Measurements from ENCODE around the gene MBOAT1. TPM values are rescaled to one million over a fixed set of nuclear protein-coding genes. Genes with fewer than 3 reads are reported as not detected.
A peak's percentile ranks its signal among the peaks of the same experiment; 100 is the strongest.

The MBOAT1 gene
- total RNA-seq, 1 donor from 2014 or later: 6.4 TPM

GRCh38 chr6:20186981-20187380 is 25.3 kb downstream of the MBOAT1 start:
- no peak overlapping the region for H3K4me3 Mint-ChIP-seq (ENCODE audit: unreplicated experiment)
- H3K9ac ChIP-seq (ENCODE audit: low read length): no peak overlapping the region

DNA sequence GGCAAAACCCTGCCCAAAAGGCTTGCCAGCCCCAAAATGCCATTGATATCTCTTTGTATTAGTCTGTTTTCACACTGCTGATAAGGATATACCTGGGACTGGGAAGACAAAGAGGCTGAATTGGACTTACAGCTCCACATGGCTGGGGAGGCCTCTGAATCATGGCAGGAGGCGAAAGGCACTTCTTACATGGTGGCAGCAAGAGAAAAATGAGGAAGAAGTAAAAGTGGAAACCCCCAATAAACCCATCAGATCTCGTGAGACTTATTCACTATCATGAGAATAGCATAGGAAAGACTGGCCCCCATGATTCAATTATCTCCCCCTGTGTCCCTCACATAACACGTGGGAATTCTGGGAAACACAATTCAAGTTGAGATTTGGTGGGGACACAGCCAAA is 28.6 kb downstream of the MBOAT1 start:
- Mint-ChIP-seq H3K4me1 (ENCODE audit: low read depth, unreplicated experiment) (peaks cover 19% of the 10 kb centered on the region), H3K27ac (ENCODE audit: unreplicated experiment) (no peak overlapping the region), H3K36me3 (ENCODE audit: low read depth, unreplicated experiment) (peaks cover 2% of the 10 kb centered on the region), H3K9me3 (ENCODE audit: unreplicated experiment) (peaks cover 11% of the 10 kb centered on the region), H3K4me3 (ENCODE audit: unreplicated experiment) (no peak overlapping the region), H3K27me3 (ENCODE audit: low read depth, unreplicated experiment) (no peaks in the 10 kb centered on the region)
- Histone ChIP-seq H3K27me3 (ENCODE audit: insufficient read depth, low read length) (no peaks in the 10 kb centered on the region), H2AFZ (ENCODE audit: low read depth, low read length) (no peak overlapping the region), H3K4me1 (ENCODE audit: insufficient read depth, low read length) (no peaks in the 10 kb centered on the region), H4K20me1 (ENCODE audit: insufficient read depth, low read length) (no peaks in the 10 kb centered on the region), H3K4me2 (ENCODE audit: low read length) (no peak overlapping the region), H3K4me3 (ENCODE audit: insufficient read depth, low read depth, low read length) (no peak overlapping the region), H3K79me2 (ENCODE audit: insufficient read depth, low read length) (no peaks in the 10 kb centered on the region), H3K9me3 (ENCODE audit: insufficient read depth, low read depth, low read length) (no peaks in the 10 kb centered on the region), H3K36me3 (ENCODE audit: insufficient read depth, low read length) (no peaks in the 10 kb centered on the region), H3K9ac (ENCODE audit: low read length) (no peak overlapping the region), H3K27ac (ENCODE audit: low read depth, low read length) (no peak overlapping the region)
- FAIRE-seq (no peak), DNase-seq (ENCODE audit: low read depth) (no peak)
- no peak for TF ChIP-seq CTCF (IDR thresholded peaks at IDR 0.05; ENCODE audit: insufficient read depth, low read depth, low read length)
- TF ChIP-seq EZH2 (IDR thresholded peaks at IDR 0.05; ENCODE audit: insufficient read depth, low read length): no peak

More at GRCh38 chr6:20186981-20187380, 25.3 kb downstream of the MBOAT1 start:
- Histone ChIP-seq H3K27me3 (ENCODE audit: insufficient read depth, low read length) (no peaks in the 10 kb centered on the region), H3K79me2 (ENCODE audit: insufficient read depth, low read length) (no peaks in the 10 kb centered on the region), H3K4me2 (ENCODE audit: low read length) (no peak overlapping the region), H3K4me3 (ENCODE audit: insufficient read depth, low read depth, low read length) (no peak overlapping the region), H2AFZ (ENCODE audit: low read depth, low read length) (no peak overlapping the region), H3K9me3 (ENCODE audit: insufficient read depth, low read depth, low read length) (no peaks in the 10 kb centered on the region), H4K20me1 (ENCODE audit: insufficient read depth, low read length) (no peaks in the 10 kb centered on the region), H3K4me1 (ENCODE audit: insufficient read depth, low read length) (no peaks in the 10 kb centered on the region), H3K27ac (ENCODE audit: low read depth, low read length) (no peak overlapping the region), H3K36me3 (ENCODE audit: insufficient read depth, low read length) (no peaks in the 10 kb centered on the region)
- DNase-seq (ENCODE audit: low read depth) (peak; percentile 44), FAIRE-seq (no peak)
- no peaks in the 10 kb centered on the region for H3K27me3 Mint-ChIP-seq (ENCODE audit: low read depth, unreplicated experiment)
- H3K36me3 Mint-ChIP-seq (ENCODE audit: low read depth, unreplicated experiment): peaks cover 2% of the 10 kb centered on the region
- peaks cover 21% of the 10 kb centered on the region for H3K4me1 Mint-ChIP-seq (ENCODE audit: low read depth, unreplicated experiment)
- H3K9me3 Mint-ChIP-seq (ENCODE audit: unreplicated experiment): peaks cover 7% of the 10 kb centered on the region
- TF ChIP-seq CTCF (IDR thresholded peaks at IDR 0.05; ENCODE audit: insufficient read depth, low read depth, low read length) (no peak), EZH2 (IDR thresholded peaks at IDR 0.05; ENCODE audit: insufficient read depth, low read length) (no peak)
- no peak overlapping the region for H3K27ac Mint-ChIP-seq (ENCODE audit: unreplicated experiment)

- Histone ChIP-seq H3K27me3 (ENCODE audit: insufficient read depth, low read length) (no peaks in the 10 kb centered on the region), H3K9me3 (ENCODE audit: insufficient read depth, low read depth, low read length) (no peaks in the 10 kb centered on the region), H3K79me2 (ENCODE audit: insufficient read depth, low read length) (no peaks in the 10 kb centered on the region), H2AFZ (ENCODE audit: low read depth, low read length) (no peak overlapping the region), H3K4me3 (ENCODE audit: insufficient read depth, low read depth, low read length) (no peak overlapping the region), H3K36me3 (ENCODE audit: insufficient read depth, low read length) (no peaks in the 10 kb centered on the region), H3K9ac (ENCODE audit: low read length) (no peak overlapping the region), H3K4me2 (ENCODE audit: low read length) (no peak overlapping the region), H4K20me1 (ENCODE audit: insufficient read depth, low read length) (no peaks in the 10 kb centered on the region), H3K4me1 (ENCODE audit: insufficient read depth, low read length) (no peaks in the 10 kb centered on the region), H3K27ac (ENCODE audit: low read depth, low read length) (no peak overlapping the region)
- peak; percentile 18 for DNase-seq (ENCODE audit: low read depth)
- Mint-ChIP-seq H3K4me1 (ENCODE audit: low read depth, unreplicated experiment) (peaks cover 12% of the 10 kb centered on the region), H3K27me3 (ENCODE audit: low read depth, unreplicated experiment) (no peaks in the 10 kb centered on the region), H3K4me3 (ENCODE audit: unreplicated experiment) (no peak overlapping the region), H3K27ac (ENCODE audit: unreplicated experiment) (no peak overlapping the region), H3K36me3 (ENCODE audit: low read depth, unreplicated experiment) (peaks cover 2% of the 10 kb centered on the region), H3K9me3 (ENCODE audit: unreplicated experiment) (peaks cover 11% of the 10 kb centered on the region)
- TF ChIP-seq EZH2 (IDR thresholded peaks at IDR 0.05; ENCODE audit: insufficient read depth, low read length): no peak
- TF ChIP-seq CTCF (IDR thresholded peaks at IDR 0.05; ENCODE audit: insufficient read depth, low read depth, low read length): no peak
- FAIRE-seq: no peak
These were observed 29.2 kb downstream of the MBOAT1 start for GRCh38 chr6:20182926-20183521.

Data from astrocyte (in vitro differentiated cells and primary cell).